Measurements from ENCODE around the gene TP53BP1. TPM values are rescaled to one million over a fixed set of nuclear protein-coding genes. Genes with fewer than 3 reads are reported as not detected.

The TP53BP1 gene
- total and polyA plus RNA-seq, 2 of the 13 experiments (the other 11 are each of a cell fraction or from before 2014, with no cell fraction given): 17.1 to 17.4 TPM

DNA sequence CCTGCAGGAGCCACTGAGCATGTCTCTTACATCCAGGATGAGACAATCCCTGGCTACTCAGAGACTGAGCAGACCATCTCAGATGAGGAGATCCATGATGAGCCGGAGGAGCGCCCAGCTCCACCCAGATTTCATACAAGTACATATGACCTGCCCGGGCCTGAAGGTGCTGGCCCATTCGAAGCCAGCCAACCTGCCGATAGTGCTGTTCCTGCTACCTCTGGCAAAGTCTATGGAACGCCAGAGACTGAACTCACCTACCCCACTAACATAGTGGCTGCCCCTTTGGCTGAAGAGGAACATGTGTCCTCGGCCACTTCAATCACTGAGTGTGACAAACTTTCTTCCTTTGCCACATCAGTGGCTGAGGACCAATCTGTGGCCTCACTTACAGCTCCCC, 30.7 kb upstream of the TP53BP1 start (continued):
- TF ChIP-seq FUBP1 (CRISPR knock-in tag; IDR thresholded peaks at IDR 0.05; ENCODE audit: borderline replicate concordance) (no peak), SP1 (IDR thresholded peaks at IDR 0.05) (no peak), SP1 (CRISPR knock-in tag; IDR thresholded peaks at IDR 0.05) (no peak), CENPX (CRISPR knock-in tag; IDR thresholded peaks at IDR 0.05) (no peak)
- TF ChIP-seq, protein P1, sequence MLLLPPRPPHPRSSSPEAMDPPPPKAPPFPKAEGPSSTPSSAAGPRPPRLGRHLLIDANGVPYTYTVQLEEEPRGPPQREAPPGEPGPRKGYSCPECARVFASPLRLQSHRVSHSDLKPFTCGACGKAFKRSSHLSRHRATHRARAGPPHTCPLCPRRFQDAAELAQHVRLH (CRISPR knock-in tag; IDR thresholded peaks at IDR 0.05; ENCODE audit: borderline replicate concordance, low read depth): no peak

- peaks cover 8 to 68% of the 10 kb centered on the region in 2 experiments for H3K27me3 ChIP-seq (ENCODE audit: control insufficient read depth in 1 of 2, insufficient read depth in 2 of 2, low read length in 2 of 2)
- BruUV-seq (replicated peaks): no TSS peak
- ChIA-PET POLR2A (no interaction called here), CTCF (ENCODE audit: low intra/inter-chr PET ratio, low total read pairs) (no interaction called here)
- DNase-seq (ENCODE audit: low spot score) (no peak), ATAC-seq (no peak), FAIRE-seq (no peak)
- in situ Hi-C loops (cut with HindIII; ENCODE audit: extremely low pct_ligation_motif_present, low pct_unique_long_range_greater_than_20kb) (no loop called here), intact Hi-C loops (cut with micrococcal nuclease; ENCODE audit: unreplicated experiment) (no loop called here)
- peaks cover 15% of the 10 kb centered on the region for H3K4me1 ChIP-seq (ENCODE audit: insufficient read depth, low read length)
- no peak overlapping the region for H3K4me3 ChIP-seq (replicated peaks in 1 of 3; ENCODE audit: insufficient read depth in 1 of 3, low read depth in 2 of 3, low read length in 3 of 3)
- TF ChIP-seq FOXP1 (IDR thresholded peaks at IDR 0.05): no peak
- no peak for TF ChIP-seq FOXP1 (CRISPR knock-in tag; IDR thresholded peaks at IDR 0.05)
- TF ChIP-seq RFX3 (CRISPR knock-in tag; IDR thresholded peaks at IDR 0.05): no peak
- no peak for TF ChIP-seq ZNF558 (CRISPR knock-in tag; IDR thresholded peaks at IDR 0.05; ENCODE audit: borderline replicate concordance)
- TF ChIP-seq ZNF333 (CRISPR knock-in tag; IDR thresholded peaks at IDR 0.05; ENCODE audit: borderline replicate concordance): no peak
- no peak for TF ChIP-seq POLR2A (IDR thresholded peaks at IDR 0.05; ENCODE audit: insufficient read depth in 1 of 2, low read depth in 2 of 2, low read length in 2 of 2)
- TF ChIP-seq SRSF9 (IDR thresholded peaks at IDR 0.05; ENCODE audit: borderline replicate concordance, insufficient read depth, low read depth, low read length, poor library complexity, severe bottlenecking): no peak
- no peak for TF ChIP-seq PLRG1 (conservative IDR thresholded peaks at IDR 0.05)
- TF ChIP-seq ZNF343 (CRISPR knock-in tag; IDR thresholded peaks at IDR 0.05): no peak
- TF ChIP-seq HNRNPL (IDR thresholded peaks at IDR 0.05; ENCODE audit: low read depth, low read length): no peak
- TF ChIP-seq, protein P2, sequence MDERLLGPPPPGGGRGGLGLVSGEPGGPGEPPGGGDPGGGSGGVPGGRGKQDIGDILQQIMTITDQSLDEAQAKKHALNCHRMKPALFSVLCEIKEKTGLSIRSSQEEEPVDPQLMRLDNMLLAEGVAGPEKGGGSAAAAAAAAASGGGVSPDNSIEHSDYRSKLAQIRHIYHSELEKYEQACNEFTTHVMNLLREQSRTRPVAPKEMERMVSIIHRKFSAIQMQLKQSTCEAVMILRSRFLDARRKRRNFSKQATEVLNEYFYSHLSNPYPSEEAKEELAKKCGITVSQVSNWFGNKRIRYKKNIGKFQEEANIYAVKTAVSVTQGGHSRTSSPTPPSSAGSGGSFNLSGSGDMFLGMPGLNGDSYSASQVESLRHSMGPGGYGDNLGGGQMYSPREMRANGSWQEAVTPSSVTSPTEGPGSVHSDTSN (CRISPR knock-in tag; IDR thresholded peaks at IDR 0.05): no peak
- TF ChIP-seq GTF2F1 (IDR thresholded peaks at IDR 0.05; ENCODE audit: low read length): no peak
- TF ChIP-seq ZNF678 (CRISPR knock-in tag; IDR thresholded peaks at IDR 0.05): no peak
- TF ChIP-seq ZNF629 (CRISPR knock-in tag; conservative IDR thresholded peaks at IDR 0.05): no peak
- no peak for TF ChIP-seq RBAK (CRISPR knock-in tag; IDR thresholded peaks at IDR 0.05)
- TF ChIP-seq MBNL3 (CRISPR knock-in tag; conservative IDR thresholded peaks at IDR 0.05): no peak
- no peak for TF ChIP-seq NCOA5 (CRISPR knock-in tag; IDR thresholded peaks at IDR 0.05)
- no peak for TF ChIP-seq TOE1 (CRISPR knock-in tag; IDR thresholded peaks at IDR 0.05)
- no peak for TF ChIP-seq AHR (CRISPR knock-in tag; IDR thresholded peaks at IDR 0.05)
- TF ChIP-seq ZMYM2 (CRISPR knock-in tag; IDR thresholded peaks at IDR 0.05): no peak
- no peaks in the 10 kb centered on the region for H3K9me3 ChIP-seq (ENCODE audit: low read length)
- 21% methylated on average over 6 of the region's 9 CpGs for WGBS (ENCODE audit: low lambda C conversion rate)
- no peaks in the 10 kb centered on the region for H3K79me2 ChIP-seq (ENCODE audit: insufficient read depth, low read length)
- no peak overlapping the region for H2AFZ ChIP-seq (ENCODE audit: low read length)
- no peak overlapping the region for H3K4me2 ChIP-seq (ENCODE audit: low read depth, low read length)
- H3K27ac ChIP-seq (ENCODE audit: extremely low read length, insufficient read depth, low read length): no peak overlapping the region
- no peaks in the 10 kb centered on the region for H3K36me3 ChIP-seq (replicated peaks in 1 of 2; ENCODE audit: control insufficient read depth in 1 of 2, insufficient read depth in 2 of 2, low read length in 2 of 2)
- H4K20me1 ChIP-seq (ENCODE audit: insufficient read depth, low read length): no peaks in the 10 kb centered on the region
- H3K9ac ChIP-seq (ENCODE audit: insufficient read depth, low read depth, low read length): no peak overlapping the region
Observed at GRCh38 chr15:43522247-43522646, 29.3 kb upstream of the TP53BP1 start.

Measured in HepG2 (cell line).